HG02973 (cell line): ENCODE measurements around the gene DNASE2B.

Experiments used
- ATAC-seq: cut with Tn5 transposase; IDR thresholded peaks from one replicate; pipeline ENCODE4 v1.9.1; 2021; ENCODE audit warnings: moderate library complexity; ENCODE audit not compliant: unreplicated experiment

The DNASE2B gene

DNA sequence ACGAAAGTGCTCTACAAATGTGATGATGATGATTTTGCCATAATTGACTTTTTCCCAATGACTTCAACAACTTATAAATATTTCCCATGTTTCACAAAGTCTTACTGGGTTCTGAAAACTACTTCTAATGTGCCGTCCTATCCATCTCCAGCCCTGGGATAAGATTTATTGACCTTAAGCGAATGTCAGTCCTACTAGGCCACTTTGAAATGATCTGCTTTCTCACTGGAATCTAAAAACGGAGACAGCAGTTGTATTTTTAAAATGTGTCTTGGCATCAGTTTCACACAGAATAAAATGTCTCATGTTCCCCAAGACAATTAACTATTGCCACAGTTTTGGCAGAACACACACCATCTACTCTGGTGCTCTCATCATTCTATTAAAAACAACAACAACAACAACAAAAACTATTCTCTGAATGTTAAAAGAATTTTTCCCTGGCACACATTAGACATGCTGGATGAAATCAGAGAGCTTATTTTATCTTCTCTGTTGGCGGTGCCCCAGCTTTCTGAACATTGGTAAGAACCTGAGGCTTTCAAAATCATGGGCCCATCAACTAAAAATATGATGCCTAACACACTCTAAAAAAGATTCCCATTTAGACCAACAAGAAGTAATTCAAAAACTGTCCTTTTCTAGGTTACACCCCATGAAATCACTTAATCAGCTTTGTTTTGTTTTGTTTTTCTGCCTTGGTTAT lies 23.1 kb upstream of the DNASE2B start:
- ATAC-seq, result no peak

DNA sequence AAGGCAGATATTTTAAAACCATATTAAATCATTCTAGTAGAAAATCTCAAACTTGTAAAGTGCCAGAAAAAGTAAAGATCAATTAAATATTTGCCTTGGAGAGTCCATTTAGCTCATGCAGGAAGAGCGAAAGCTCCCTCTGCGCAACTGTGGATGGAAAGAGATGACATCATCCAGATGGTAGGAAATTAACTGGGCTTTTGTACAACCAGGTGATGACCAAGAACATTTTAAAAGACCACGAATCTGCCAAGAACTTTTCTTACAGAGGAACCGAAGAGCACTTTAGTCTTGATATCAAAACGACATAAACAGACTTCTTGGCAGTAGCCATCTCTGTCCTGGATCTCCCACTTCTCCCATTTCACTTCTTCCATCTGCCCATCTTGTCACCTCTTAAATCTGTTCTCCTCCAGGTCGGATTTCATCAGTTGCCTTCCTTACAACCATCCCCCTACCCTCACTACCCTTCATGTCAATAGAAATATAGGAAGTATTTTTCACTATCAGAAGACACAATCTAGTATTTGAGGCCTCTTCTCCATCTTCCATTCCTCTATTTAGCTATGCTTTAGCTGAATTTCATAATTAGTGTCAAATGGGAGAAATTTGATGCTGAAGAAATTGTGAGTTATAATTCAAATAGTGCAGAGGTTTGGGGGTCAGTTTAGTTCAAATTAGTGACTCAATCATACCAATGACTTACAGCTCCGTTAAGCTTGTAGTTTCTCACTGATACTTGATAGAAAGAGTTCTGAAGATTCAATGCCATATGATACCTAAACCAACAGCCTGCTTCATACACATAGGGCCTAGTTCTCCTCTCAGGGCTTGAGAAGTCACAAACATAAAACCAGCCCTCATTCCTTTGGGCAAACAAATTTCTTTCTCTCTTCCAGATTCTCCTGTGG lies 22.0 kb upstream of the DNASE2B start:
- ATAC-seq, result no peak

DNA sequence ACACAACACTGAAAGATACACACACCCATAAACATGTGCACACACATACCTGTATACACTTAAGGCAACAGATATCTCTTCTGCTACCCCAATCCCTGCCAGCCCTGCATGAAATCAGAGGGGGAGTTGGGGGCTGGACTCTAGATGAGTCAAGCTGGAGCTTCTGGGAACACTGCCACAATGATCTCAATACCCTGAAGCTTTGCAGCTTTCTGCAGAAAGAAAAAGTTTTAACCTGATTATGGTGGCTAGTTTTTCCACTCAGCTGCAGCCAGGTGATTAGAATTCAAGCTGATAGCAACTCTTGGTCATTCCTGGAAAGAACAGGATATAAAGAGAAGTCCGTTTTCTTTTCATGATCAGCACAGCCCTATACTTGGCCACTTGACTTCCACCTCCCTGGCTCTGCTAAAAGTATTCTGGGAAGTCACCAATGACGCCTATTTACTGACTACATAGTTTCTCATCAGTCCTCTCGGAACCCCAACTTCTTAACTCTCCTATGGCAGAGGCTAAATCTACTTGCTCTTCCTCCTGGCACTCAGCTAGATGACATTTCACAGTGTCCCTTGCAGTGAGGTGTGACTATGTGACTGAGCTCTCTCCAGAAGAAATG lies 20.7 kb upstream of the DNASE2B start:
- no peak for ATAC-seq

DNA sequence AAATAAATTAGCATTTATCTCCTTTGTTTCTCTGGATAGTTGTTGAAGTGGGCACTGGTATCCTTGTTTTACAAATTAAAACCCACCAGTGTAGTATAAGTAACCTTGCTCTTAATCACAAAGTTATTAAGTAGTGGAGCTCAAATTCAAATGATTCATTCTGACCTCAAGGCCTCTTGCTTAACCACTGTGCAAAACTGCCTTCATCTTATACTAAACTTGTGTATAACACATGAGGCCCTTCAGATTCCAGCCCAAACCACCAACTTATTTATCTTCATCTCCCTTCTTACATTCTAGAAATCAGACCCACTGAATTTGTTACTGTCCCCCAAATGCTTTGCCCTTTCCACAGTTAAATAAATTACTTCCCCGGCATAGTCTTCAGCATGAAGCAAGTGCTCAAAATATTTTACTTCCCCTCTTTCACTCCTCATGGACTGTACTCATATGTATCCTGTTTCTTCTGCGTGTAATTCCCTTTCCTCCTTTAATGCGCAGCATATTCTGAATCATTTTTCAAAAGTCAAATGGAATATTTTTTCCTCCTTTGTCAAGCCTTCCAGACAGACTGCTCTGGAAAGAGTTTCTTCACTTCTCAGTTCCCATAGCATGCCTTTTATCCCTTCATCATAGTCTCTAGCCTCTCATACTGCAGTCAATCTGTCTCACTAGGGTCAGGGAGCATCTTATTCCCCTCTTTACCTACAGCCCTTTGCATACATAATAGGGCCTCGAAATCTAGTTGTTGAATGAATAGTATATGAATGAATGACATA lies 19.0 kb upstream of the DNASE2B start:
- ATAC-seq, result no peak

DNA sequence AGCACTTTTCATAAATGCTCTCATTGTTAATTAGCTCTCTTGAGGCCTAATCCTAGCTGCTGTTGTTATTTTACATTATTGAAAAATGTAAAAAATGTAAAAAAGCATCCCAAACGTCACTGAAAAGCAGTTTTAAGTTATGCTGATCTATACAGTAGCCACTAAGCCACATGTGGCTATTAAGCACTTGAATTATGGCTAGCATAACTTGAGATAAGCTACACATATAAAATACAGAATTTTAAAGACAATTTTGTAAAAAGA lies 18.4 kb upstream of the DNASE2B start:
- ATAC-seq, result no peak

DNA sequence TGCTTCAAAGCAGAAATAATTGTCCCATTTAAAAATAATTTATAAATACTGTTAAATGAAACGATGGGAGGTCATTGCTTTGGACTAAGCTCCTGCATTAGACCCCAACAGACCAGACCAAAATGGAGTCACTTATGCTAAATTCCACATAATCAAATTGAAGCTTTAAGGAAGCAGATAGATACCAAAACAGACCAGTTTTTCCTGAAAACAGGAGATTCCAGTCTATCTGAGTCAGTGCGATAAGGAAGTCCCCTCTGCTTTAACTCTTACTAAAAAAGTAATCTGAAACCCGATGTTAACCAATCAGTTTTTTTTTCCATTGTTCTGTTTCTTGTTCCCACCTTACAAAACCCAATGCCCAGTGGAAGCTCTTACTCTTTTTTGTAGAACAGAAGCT lies 16.2 kb upstream of the DNASE2B start:
- no peak for ATAC-seq

DNA sequence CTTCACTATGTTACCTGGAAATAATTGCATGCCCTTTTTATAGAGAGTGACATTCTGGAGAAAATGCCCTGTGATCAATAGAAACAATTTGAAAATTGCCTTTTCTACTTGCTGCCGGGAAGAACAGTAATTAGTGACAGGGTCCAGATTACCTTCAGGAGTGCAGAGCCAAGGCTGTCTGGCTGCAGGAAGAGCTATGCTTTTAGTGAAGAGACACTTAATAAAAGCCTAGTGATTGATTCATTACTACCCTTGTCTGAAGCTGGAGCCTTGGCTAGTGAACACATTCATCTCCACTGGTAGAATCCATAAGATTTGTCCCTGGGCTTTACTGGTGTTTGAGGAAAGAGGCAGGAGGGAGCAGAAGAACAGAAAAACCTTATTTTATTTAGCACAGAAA lies 12.9 kb upstream of the DNASE2B start:
- no peak for ATAC-seq

DNA sequence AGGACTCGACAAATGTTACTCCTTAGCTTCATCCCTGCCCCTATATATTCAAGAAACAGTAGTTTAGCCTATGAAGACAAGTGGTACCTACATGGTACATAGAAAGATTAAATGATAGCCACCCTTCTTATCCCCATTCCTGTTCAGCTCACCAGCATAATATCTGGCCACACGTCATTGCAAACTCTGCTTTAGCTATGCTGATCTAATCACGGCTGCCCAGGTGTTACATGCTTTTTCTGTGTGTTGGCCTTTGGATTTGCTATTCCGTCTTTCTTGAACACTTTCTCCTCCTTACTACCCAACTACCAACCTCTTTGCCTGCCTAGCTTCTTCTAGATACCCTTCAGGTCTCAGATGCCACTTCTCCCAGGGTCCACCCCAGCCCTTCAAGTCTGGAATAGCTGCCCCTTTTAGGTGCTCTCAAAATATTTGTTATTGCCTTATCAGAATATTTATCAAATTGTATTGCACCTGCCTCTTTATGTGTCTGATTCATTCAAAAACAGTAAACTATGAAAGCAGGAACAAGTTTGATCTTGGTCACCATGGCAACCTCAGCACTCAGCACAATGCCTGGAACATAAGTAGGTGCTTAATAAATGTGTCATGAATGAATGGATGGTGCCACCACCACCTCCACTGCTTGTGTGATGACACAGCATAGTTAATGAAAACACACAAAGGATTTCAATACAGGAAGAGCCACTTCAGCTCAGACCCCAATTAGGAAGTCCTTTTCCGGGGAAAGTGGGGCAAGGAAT lies 11.4 kb upstream of the DNASE2B start:
- ATAC-seq, result no peak

DNA sequence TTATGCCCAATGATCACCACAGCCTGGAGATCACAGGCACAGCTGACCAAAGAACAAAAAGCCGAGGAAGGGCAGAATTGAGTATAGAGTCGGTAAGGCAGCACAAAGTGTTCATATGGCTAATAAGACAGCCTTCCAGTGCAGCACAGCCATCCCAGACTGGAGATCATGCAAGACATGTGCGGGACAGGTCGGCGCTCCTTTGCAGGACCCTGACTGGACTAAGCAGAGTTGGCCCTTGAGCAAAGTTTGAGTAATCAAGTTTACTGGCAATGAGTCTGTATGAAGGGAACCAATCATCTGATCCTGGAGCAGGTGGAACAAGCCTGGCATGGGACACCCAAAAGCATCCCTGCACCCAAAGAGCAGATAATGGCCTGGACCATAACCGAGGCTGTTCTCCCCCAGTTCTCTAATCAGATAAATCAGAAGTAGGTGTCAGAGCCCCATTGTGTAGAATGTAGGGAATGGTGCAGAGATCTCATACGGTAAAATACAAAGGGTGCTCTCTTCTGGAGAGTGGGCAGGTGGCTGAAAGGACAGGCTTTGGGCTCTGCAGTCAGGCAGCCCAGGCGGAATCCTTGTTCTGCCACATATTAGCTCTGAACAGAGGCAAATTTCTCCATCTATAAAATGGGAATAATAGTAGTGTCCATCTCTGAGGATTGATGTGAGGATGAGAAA lies 10.7 kb upstream of the DNASE2B start:
- no peak for ATAC-seq

DNA sequence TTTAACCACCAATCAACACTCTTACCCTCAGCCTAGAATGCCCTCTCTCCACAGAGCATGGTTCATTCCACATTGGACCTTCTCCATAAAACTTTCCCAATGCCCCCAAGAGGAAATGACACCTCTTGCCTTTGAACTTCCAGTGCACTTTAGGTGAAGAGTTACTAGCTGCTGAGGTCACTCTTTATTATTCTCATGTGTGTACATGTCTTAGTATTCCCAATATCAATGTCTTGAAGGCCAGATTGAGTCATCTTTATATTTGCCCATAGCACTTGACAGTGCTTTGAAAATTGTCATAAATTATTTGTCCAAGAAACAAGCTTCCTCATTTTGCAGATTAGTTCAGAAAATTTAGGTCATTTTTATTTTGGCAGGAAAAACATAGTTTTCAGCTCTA lies 8.1 kb upstream of the DNASE2B start:
- no peak for ATAC-seq

DNA sequence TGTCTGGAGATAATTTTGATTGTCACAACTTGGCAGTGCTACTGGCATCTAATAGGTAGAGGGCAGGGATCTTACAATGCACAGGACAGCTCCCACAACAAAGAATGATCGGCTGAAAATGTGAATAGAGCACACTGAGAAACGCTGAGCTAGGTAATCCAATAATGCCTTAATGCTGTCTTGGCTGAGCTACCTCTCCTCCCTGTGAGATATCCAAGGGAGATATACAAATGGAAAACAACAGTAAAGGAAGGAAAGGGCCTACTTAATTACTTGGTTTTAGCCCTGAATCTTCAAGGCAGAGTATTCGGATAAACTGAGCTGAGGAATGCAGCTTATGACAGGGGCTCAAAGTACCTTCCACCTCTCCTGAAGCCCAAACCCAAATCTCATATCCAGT lies 2.9 kb downstream of the DNASE2B start:
- ATAC-seq, result no peak

DNA sequence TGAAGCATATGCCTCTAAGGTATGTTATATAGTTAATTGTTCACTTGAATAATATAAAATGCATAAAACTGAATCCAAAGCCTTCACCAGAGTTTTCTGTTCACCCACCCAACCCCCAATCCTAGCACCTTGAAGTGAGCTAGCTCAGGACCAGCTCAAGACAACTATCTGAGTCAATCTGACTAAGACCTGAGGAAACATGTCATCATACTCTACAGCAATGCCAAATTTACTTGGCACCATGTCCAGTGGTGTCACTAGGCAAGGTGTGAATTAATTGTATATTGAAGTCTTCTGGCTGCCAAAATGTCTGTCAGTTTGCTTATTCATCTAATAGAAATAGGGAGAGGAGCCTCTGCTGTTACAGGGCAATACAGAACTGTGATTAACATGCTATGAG lies 3.8 kb downstream of the DNASE2B start:
- ATAC-seq, result no peak

DNA sequence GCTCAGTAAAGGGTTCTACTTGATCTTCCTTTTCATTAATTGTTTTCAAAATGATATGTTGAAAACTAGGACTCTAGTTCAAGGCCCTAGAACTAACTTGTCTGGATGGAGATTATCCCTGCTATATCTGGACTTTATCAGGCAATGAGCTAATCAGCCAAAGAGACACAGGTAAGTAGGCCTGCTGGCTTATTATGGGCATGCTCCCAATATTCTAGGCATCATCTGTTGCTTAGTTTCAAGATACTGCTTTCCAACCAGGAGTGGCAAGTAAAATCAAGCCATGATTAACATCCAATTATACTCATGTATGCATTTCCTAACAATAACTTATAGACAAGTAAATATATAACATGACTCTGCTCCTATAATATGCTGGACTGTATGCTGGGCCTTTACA lies 4.2 kb downstream of the DNASE2B start:
- ATAC-seq, result no peak

DNA sequence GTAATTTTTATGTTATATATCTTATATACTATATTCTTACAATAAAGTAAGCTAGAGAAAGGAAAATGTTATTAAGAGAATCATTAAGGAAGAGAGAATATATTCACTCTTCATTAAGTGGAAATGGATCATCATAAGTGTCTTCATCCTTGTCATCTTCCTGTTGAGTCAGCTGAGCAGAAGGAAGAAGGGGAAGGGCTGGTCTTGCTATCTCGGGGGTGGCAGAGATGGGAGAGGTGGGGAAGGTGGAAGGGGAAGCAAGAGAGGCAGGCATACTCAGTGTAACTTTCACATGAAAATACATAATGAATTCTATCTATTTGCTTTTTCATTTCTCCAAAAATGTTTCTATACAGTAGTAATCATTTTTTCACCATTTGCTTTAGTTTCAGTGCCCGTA lies 5.1 kb downstream of the DNASE2B start:
- no peak for ATAC-seq

DNA sequence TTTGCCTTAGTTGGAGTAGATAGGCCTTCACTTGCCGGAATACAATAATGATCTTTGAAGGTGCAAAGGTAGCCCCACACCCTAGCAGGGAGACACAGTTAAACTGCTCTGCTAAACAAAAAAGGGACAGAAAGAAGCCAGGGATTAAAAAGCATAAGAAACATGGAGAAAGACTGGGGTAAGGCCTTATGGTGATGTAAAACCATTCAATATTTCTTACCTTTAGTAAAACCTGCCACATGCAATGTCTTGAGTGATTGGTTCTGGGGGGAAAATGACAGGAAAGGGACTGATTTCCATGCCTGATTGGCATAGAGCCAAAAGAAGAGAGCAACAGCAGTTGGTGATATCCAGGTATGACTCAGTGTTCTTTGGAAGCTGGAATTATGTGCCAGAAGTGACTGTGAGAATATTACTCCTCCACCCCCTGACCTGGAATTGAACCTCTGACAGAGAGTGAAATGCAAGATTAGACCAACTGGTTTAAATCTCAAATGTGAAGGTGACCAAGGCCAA lies 8.1 kb downstream of the DNASE2B start:
- ATAC-seq, result no peak

DNA sequence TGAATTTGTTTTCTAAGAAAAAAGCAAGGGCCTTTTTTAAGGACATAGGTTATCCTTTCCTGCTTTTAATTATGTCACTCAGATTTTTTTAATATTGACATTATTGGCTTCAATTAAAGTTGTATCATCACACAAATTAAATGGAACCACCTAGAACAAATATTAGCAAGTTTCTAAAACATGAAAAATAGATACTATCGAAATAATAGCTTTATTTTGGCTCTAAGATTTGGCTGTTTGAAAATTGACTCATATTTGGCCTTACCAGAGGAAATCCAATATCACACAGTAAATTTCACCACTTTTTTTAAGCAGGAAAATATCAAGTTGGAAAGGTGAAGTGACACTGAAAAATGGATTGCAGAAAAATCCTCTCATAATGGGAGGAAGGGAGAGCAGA lies 9.2 kb downstream of the DNASE2B start:
- no peak for ATAC-seq

DNA sequence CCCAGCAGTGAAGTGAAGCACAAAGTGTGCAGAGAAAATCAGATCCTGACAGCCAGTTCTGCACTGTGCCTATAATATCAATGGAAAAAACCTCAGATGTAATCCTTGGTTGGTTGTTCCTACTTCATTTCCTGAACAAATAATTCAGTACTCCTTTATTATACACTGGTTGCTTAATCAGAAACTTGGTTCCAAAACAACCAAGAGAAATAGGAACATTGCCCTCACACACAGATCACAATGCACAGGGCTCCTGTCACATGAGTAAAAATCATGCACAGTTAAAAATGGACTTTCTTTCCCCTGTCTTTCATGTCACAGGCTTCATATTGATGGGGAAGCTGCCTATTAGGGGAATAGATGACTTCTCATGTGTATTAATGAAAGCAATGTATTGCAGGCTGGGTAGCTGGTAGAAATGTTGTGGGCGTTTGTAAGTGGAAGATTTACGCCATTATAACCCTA lies 9.7 kb downstream of the DNASE2B start:
- ATAC-seq, result no peak

DNA sequence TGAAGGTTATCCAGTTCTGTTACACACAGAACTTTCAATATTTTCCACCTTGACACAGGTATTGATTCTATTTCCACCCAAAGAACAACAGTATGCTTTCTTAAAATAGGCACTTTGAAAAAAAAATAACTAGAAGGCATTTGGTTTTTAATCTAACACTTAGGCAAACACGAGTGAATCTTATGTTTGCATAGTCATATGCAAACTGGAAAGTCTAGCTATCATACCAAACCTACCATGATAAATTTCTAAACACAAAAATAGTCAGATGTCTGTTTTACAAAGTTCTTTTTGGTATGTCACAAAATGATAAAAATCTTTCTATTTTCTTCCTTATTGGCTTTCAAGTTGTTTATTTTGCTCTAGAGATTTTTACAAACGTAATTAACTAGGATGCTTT lies 11.6 kb downstream of the DNASE2B start:
- no peak for ATAC-seq

DNA sequence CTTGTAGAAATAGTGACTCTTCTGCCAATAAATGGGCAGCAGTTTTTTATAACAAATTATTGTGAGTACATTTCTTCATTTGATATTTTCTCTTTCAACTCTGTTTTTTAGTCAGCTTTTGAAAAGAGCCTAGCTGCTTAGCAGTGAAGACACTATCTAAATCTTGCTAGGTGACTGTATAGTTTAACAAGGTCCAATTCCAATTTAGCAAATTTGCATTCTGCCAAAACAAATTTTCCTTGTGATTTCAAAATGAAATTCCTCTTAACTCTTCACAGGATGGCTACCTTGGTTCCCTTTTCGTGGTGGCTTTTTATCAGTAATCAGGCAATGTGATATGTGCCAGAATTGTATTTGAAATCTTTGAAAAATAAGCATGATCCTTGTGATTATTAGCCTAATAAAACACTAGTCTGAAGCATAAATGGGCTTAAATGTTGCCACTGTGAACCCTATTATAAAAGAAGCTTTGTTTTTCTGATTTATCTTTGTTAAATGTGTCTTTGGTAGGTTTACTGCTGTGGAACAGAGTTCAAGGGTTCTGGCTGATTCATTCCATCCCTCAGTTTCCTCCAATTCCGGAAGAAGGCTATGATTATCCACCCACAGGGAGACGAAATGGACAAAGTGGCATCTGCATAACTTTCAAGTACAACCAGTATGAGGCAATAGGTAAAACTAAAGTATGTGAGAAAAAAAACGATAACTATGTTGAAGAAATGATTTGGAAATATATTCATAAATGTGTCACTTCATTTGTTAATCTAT lies 12.2 kb downstream of the DNASE2B start:
- ATAC-seq, result no peak
